Smooth muscle cell (in vitro differentiated cells): ENCODE data around the gene ZNF407. TPM values are rescaled to one million over a fixed set of nuclear protein-coding genes. Genes with fewer than 3 reads are reported as not detected.

Experiments used
- DNase-seq: peaks from one replicate; lab custom pipeline; 2025; ENCODE audit not compliant: unreplicated experiment; lab: John Stamatoyannopoulos, UW
- H2AFZ ChIP-seq: fragments of 200-600 bp; sonication (generic); 2 replicates; pipeline ENCODE4 v1.6.0; 2016; ENCODE audit warnings: antibody characterized with exemption, low read depth, mild to moderate bottlenecking
- H3F3A ChIP-seq: fragments of 200-600 bp; sonication (generic); 2 replicates; pipeline ENCODE4 v1.6.0; 2017; ENCODE audit warnings: antibody characterized with exemption, low read depth
- H3K27ac ChIP-seq: fragments of 200-600 bp; sonication (generic); 2 replicates; pipeline ENCODE4 v1.5.1; 2016; ENCODE audit warnings: low read depth, mild to moderate bottlenecking
- H3K27me3 ChIP-seq: fragments of 200-600 bp; sonication (generic); 2 replicates; pipeline ENCODE4 v1.6.1; 2016; ENCODE audit warnings: low read depth, mild to moderate bottlenecking
- H3K36me3 ChIP-seq: fragments of 200-600 bp; sonication (generic); 2 replicates; pipeline ENCODE4 v1.5.1; 2016; ENCODE audit warnings: low read depth
- H3K4me1 ChIP-seq: fragments of 200-600 bp; sonication (generic); 2 replicates; pipeline ENCODE4 v1.5.1; 2016; ENCODE audit warnings: low read depth
- H3K4me2 ChIP-seq: fragments of 200-600 bp; sonication (generic); 2 replicates; pipeline ENCODE4 v1.6.0; 2016; ENCODE audit warnings: mild to moderate bottlenecking
- H3K4me3 ChIP-seq: fragments of 200-600 bp; sonication (generic); 2 replicates; pipeline ENCODE4 v1.5.1; 2016; ENCODE audit warnings: mild to moderate bottlenecking
- H3K79me2 ChIP-seq: fragments of 200-600 bp; sonication (generic); 2 replicates; pipeline ENCODE4 v1.6.0; 2016; ENCODE audit warnings: low read depth, mild to moderate bottlenecking
- H3K9ac ChIP-seq: fragments of 200-600 bp; sonication (generic); 2 replicates; pipeline ENCODE4 v1.6.0; 2016; ENCODE audit warnings: low read depth
- H3K9me3 ChIP-seq: fragments of 200-600 bp; sonication (generic); replicated peaks from 2 replicates; pipeline ENCODE4 v1.5.1; 2016; ENCODE audit warnings: low read depth
- H4K20me1 ChIP-seq: fragments of 200-600 bp; sonication (generic); 2 replicates; pipeline ENCODE4 v1.6.0; 2016; ENCODE audit warnings: low read depth
- CTCF ChIP-seq: fragments of 200-600 bp; sonication (generic); IDR thresholded peaks from 2 replicates; pipeline ENCODE4 v1.5.1; 2017; ENCODE audit warnings: borderline replicate concordance, mild to moderate bottlenecking, antibody characterized with exemption; ENCODE audit not compliant: insufficient read depth, poor library complexity, severe bottlenecking
- WGBS: methylation state at CpG from one replicate; pipeline ENCODE4 v1.1.7; 2016; ENCODE audit warnings: low lambda C conversion rate; 5-methylcytosine and 5-hydroxymethylcytosine counted together
- polyA plus RNA-seq: library from polyadenylated mRNA; unstranded; fragments of >200 nt; fragmentation: Nextera tagmentation; extraction: Ambion mirVana; gene quantifications from 2 replicates; pipeline ENCODE4 v1.2.1, GENCODE V29; 2016
- total RNA-seq: library from RNA; depleted of rRNA; stranded (reverse); fragments of >200 nt; gene quantifications from 2 replicates; pipeline ENCODE4 v1.2.3, GENCODE V29; 2014

The ZNF407 gene
- total and polyA plus RNA-seq, 2 experiments from 2014 or later: 4.5 to 11.5 TPM

DNA sequence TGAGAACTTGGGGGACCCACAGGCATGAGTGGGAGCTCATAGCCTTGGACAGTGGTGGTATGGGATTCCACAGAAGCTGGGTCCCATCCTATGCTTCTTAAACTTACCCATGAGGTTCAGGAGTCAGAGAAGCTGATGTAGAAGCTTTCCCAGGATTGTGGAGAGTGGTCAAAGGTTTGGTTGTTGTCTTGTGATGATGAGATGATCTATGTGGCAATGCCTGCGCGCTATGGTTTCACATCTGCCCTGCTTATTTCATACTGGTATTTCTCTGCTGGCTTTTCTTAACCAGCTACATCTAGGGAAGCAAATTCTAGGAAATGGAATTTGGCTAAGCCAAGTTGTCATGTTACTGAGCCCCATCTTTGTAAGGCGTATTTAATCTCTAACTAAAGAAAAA, 168.6 kb downstream of the ZNF407 start:
- DNase-seq: no peak
- 98% methylated on average over 3 of the region's 3 CpGs for WGBS
- Histone ChIP-seq H3K9ac (no peak overlapping the region), H3K4me3 (no peak overlapping the region), H3K79me2 (no peaks in the 10 kb centered on the region), H3K4me2 (no peak overlapping the region), H3K4me1 (no peaks in the 10 kb centered on the region), H3K27me3 (no peaks in the 10 kb centered on the region), H4K20me1 (no peaks in the 10 kb centered on the region), H3F3A (no peaks in the 10 kb centered on the region), H3K36me3 (no peaks in the 10 kb centered on the region), H3K9me3 (no peaks in the 10 kb centered on the region), H2AFZ (no peak overlapping the region), H3K27ac (no peak overlapping the region)
- no peak for TF ChIP-seq CTCF

DNA sequence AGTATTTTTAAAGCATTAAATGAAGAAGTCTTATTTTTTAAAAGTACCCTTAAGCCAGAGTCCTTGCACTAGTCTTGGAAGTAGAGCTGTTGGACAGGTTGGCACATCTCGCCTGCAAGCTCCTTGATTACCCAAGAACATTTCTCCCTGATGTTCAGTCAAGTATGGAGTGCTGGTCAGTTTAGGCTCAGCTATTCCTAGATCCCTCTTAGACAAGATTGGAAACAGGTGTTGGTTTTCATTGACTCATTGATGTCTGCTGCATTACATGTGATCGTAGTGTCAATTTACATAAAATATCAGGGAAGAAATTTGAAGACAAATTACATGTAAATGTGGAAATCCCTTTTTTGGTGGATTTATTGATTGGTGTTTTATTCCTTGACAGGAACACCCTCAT, 170.4 kb downstream of the ZNF407 start:
- H3K4me3 ChIP-seq: no peak overlapping the region
- no peak overlapping the region for H2AFZ ChIP-seq
- no peak overlapping the region for H3K4me2 ChIP-seq
- DNase-seq: no peak
- no peaks in the 10 kb centered on the region for H4K20me1 ChIP-seq
- no peaks in the 10 kb centered on the region for H3K79me2 ChIP-seq
- TF ChIP-seq CTCF: no peak
- H3K27ac ChIP-seq: no peak overlapping the region
- no peaks in the 10 kb centered on the region for H3K27me3 ChIP-seq
- H3K4me1 ChIP-seq: no peaks in the 10 kb centered on the region
- H3K9ac ChIP-seq: no peak overlapping the region
- no peaks in the 10 kb centered on the region for H3F3A ChIP-seq
- H3K9me3 ChIP-seq: no peaks in the 10 kb centered on the region
- 96% methylated on average over 2 of the region's 2 CpGs for WGBS
- no peaks in the 10 kb centered on the region for H3K36me3 ChIP-seq

- H4K20me1 ChIP-seq: no peaks in the 10 kb centered on the region
- no peak overlapping the region for H2AFZ ChIP-seq
- no peaks in the 10 kb centered on the region for H3K4me1 ChIP-seq
- H3K4me3 ChIP-seq: no peak overlapping the region
- no peaks in the 10 kb centered on the region for H3K9me3 ChIP-seq
- TF ChIP-seq CTCF: no peak
- H3K4me2 ChIP-seq: no peak overlapping the region
- H3K9ac ChIP-seq: no peak overlapping the region
- DNase-seq: no peak
- no peaks in the 10 kb centered on the region for H3F3A ChIP-seq
- WGBS: 96% methylated on average over 3 of the region's 3 CpGs
- no peaks in the 10 kb centered on the region for H3K27me3 ChIP-seq
- no peaks in the 10 kb centered on the region for H3K36me3 ChIP-seq
- no peak overlapping the region for H3K27ac ChIP-seq
- H3K79me2 ChIP-seq: no peaks in the 10 kb centered on the region
These were observed 175.5 kb downstream of the ZNF407 start for GRCh38 chr18:74773171-74773624.

- WGBS: 95% methylated on average over 5 of the region's 5 CpGs
- no peak for TF ChIP-seq CTCF
- Histone ChIP-seq H3K27me3 (no peaks in the 10 kb centered on the region), H3K9me3 (no peaks in the 10 kb centered on the region), H3F3A (no peaks in the 10 kb centered on the region), H3K4me3 (no peak overlapping the region), H3K9ac (no peak overlapping the region), H3K4me2 (no peak overlapping the region), H3K79me2 (no peaks in the 10 kb centered on the region), H3K4me1 (no peaks in the 10 kb centered on the region), H3K36me3 (no peaks in the 10 kb centered on the region), H3K27ac (no peak overlapping the region), H4K20me1 (no peaks in the 10 kb centered on the region), H2AFZ (no peak overlapping the region)
- no peak for DNase-seq
These were observed 176.8 kb downstream of the ZNF407 start for GRCh38 chr18:74774486-74774885.
